Activated CD8-positive, alpha-beta memory T cell treated with anti-CD3 and anti-CD28 coated beads for 36 hours (primary cell): Measurements from ENCODE around the gene PCNX1. TPM values are rescaled to one million over a fixed set of nuclear protein-coding genes. Genes with fewer than 3 reads are reported as not detected.
"Not testable (repeated sequence)": the region's sequence is repeated elsewhere in the genome, so short reads cannot be mapped to it uniquely, and the experiment has no call there.

Experiments
- CTCF ChIA-PET: fragments of 350-600 bp; sonication (Branson Sonifier 250); formaldehyde crosslinking; loops from one replicate; lab custom pipeline; 2021; ENCODE audit warnings: antibody characterized with exemption; lab: Charles Lee
- POLR2A ChIA-PET: fragments of 350-600 bp; sonication (Branson Sonifier 250); formaldehyde crosslinking; loops from one replicate; lab custom pipeline; 2021; ENCODE audit warnings: antibody characterized with exemption; lab: Charles Lee
- total RNA-seq, 2 experiments: library from RNA; stranded (reverse); gene quantifications; one replicate each; pipeline ENCODE4 v1.2.3, GENCODE V29; 2021

Gene PCNX1
- total RNA-seq, 2 experiments from 2014 or later: 40.7 to 41.5 TPM

DNA sequence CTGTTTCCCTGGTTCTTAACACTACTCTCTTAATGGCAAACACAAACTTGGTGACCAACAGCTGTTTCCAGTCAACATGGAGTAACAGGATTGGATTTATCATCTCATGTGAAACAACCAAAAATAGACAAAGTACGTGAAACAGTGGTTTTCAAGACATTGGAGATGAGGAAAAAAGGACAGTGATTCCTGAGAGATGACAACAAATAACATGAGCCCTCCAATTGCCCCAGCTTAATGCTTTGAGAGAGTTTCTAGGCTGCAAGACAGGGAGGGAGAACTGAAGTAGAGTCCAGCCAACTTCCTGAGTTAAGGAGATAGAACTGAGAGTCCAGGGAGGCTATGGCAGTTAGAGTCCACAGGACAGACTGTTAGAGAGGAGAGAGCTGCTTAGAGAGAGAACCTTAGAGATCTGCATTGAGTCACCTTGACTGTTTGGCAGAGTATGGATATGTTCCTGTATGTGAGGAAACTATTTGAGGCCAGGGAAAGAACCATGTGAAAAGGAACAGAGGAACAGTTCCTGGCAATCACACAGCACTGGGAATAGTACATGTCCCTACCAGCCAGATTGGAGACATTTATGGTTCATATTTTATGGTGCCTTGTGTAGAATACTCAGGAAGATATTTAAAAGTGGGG, 106.4 kb downstream of the PCNX1 start:
- ChIA-PET CTCF (no interaction called here), POLR2A (no interaction called here)

GRCh38 chr14:71019917-71020316, 112.7 kb downstream of the PCNX1 start:
- POLR2A ChIA-PET: not testable (repeated sequence)
- CTCF ChIA-PET: interaction anchor here (0.9 kb wide), 1 partner anchor 10 kb away, joined by 3 read pairs; no protein-coding TSS in a partner anchor

- POLR2A ChIA-PET: no interaction called here
- CTCF ChIA-PET: no interaction called here
These were observed 114.2 kb downstream of the PCNX1 start for GRCh38 chr14:71021347-71022011.

DNA sequence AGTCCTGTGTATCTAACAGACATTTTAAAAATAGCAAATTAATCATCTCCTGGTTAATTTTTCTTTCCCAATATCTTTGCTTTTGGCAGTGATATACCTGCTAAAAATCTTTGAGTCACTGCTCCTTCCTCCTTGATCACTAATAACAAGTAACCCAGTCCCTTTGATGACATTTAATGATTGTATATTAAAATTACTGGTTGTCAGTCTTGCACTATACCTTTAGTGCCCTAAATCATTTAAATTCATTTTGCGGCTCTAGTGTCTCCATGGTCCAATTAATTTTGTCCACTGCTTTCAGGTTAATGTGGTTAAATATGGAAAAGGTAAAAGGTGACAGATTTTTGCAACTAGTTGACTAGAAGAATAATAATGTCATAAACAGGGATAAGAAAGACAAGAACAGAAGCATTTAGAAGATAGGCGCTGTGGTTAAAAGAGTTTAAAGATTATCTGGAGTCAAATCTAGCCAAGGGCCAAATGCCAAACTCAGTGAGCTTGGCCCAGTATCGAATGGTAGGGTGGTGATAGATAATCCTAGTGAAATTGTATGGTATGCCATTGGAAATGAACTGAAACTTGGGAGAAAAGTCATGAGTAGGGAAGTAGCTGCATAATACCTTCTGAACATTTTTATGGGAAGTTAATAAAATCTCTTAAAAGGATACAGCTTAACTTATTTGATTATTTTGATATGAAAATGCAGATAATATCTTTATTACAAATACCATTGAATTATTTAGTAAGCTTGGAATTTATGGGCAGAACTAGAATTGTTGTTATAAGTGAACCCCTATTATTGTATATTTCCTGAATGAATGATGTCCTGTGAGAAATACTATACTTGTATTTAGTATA, 115.0 kb downstream of the PCNX1 start:
- POLR2A ChIA-PET: no interaction called here
- CTCF ChIA-PET: no interaction called here

- ChIA-PET POLR2A (no interaction called here), CTCF (no interaction called here)
These were observed 115.7 kb downstream of the PCNX1 start for GRCh38 chr14:71022939-71023338.

- POLR2A ChIA-PET: no interaction called here
These were observed 122.0 kb downstream of the PCNX1 start for GRCh38 chr14:71029236-71029781.

DNA sequence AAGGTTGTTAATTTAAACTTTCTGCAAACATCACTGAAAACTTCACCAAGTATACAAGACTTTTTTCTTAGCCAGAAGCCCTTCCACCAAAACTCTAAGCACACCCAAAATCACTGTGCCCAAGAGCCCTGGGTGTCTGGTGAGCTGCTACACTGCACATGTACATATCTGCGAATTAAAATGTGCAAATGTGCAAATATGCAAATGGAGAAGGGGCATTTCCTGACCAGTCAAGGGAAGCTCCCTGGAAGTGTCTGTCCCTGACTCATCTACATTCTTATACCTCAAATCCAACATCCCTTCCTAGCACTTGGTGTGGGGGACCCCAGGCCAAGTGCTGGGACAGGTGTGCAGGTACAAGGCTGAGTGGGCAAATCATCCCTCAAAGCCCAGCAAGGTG, 123.7 kb downstream of the PCNX1 start:
- CTCF ChIA-PET: no interaction called here
- POLR2A ChIA-PET: no interaction called here

More at GRCh38 chr14:71029236-71029781, 122.0 kb downstream of the PCNX1 start:
- CTCF ChIA-PET: no interaction called here

- POLR2A ChIA-PET: no interaction called here
- CTCF ChIA-PET: no interaction called here
These were observed 129.2 kb downstream of the PCNX1 start for GRCh38 chr14:71036433-71036832.

DNA sequence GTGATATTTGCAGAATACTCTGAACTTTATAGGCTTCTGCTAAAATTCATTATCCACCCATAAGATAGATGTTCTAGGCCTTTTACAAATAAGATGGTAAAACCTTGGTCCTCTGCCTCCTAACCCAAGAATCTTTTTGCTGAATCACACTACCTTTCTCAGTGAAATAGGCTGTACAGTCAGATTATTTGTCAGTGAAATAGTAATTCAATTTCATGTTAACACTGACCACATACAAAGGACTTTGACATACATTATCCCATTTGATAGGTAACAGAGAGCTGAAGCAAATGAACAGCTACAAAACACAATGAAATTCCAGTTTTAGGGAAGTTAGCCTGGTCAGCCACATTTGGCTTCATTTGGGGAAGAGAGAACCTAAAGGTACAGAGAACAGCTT, 141.1 kb downstream of the PCNX1 start:
- POLR2A ChIA-PET: no interaction called here
- CTCF ChIA-PET: no interaction called here

GRCh38 chr14:71049435-71050133, 142.3 kb downstream of the PCNX1 start:
- POLR2A ChIA-PET: no interaction called here
- CTCF ChIA-PET: no interaction called here

GRCh38 chr14:71050227-71050823, 143.1 kb downstream of the PCNX1 start:
- ChIA-PET CTCF (no interaction called here), POLR2A (no interaction called here)

- ChIA-PET CTCF (no interaction called here), POLR2A (no interaction called here)
These were observed 147.4 kb downstream of the PCNX1 start for GRCh38 chr14:71054706-71055105.

DNA sequence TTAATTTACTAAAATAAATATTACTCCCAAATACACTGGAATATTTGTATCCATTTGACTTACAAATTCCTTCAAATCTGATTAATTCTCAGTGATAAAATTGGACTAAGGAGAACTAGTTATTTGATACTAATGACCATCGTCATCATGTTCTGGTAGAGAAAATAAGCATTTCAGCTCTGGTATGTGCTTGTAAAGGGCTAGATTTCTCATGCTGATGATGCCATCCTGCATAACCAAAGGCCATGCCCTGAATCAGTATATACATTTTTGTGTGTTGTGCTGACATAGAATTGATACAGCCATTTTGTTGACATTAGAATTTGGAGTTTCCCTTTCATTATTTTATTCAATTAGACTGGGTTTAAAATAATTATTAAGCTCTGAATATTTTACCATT, 148.9 kb downstream of the PCNX1 start:
- ChIA-PET CTCF (no interaction called here), POLR2A (no interaction called here)

DNA sequence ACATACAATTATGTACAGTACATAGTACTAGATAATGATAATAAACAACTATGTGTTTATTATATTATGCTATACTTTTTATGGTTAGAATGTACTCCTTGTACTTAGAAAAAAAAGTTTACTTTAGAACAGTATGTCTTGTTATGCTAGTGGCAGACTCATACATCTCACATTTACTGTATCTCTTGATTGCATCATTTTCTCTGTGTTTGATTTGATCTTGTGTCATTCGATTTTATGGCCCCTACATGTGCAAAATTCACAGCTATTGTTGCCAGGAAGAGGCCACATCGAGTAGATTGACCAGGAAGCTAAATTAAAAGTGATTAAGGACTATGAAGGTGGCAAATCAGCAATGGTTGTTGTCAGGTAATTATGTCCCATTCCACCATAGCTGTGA, 153.0 kb downstream of the PCNX1 start:
- CTCF ChIA-PET: no interaction called here
- POLR2A ChIA-PET: no interaction called here

GRCh38 chr14:71060825-71061455, 153.7 kb downstream of the PCNX1 start:
- POLR2A ChIA-PET: no interaction called here
- CTCF ChIA-PET: no interaction called here

- CTCF ChIA-PET: no interaction called here
These were observed 154.2 kb downstream of the PCNX1 start for GRCh38 chr14:71061458-71061857.

GRCh38 chr14:71062581-71063303, 155.5 kb downstream of the PCNX1 start:
- ChIA-PET CTCF (no interaction called here), POLR2A (no interaction called here)

More at GRCh38 chr14:71061458-71061857, 154.2 kb downstream of the PCNX1 start:
- POLR2A ChIA-PET: interaction anchor here (0.7 kb wide), 1 partner anchor 420 kb away, joined by 3 read pairs; no protein-coding TSS in a partner anchor

DNA sequence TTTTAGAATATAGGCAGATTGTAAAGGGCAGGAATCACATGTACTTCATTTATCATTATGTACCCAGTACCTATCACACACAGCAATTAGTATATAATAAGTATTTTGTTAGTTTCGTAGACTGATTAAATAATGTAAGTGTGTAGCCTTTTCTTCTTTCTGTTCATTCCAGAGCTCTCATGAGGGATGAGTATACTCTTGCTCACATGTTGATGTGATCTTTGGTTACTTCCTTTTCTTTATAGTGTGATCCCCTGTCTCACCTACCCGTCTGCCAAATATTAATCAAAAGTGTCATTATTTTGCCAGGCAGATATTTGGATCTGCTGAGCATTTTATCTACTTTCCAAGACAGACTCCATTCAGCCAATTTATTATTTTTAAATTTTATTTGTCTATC, 156.1 kb downstream of the PCNX1 start:
- ChIA-PET CTCF (no interaction called here), POLR2A (no interaction called here)
